GM18499 (cell line): ENCODE measurements around the gene EIF3B.
"Not testable (repeated sequence)": the region's sequence is repeated elsewhere in the genome, so short reads cannot be mapped to it uniquely, and the experiment has no call there.

Experiments used
- ATAC-seq: cut with Tn5 transposase; IDR thresholded peaks from one replicate; pipeline ENCODE4 v1.9.1; 2021; ENCODE audit warnings: moderate number of reproducible peaks; ENCODE audit not compliant: insufficient read depth, unreplicated experiment

Gene EIF3B

GRCh38 chr7:2336626-2337299, 17.9 kb upstream of the EIF3B start:
- ATAC-seq = no peak

- not testable (repeated sequence) for ATAC-seq
Measured at GRCh38 chr7:2347351-2348063, 7.1 kb upstream of the EIF3B start.

- ATAC-seq = no peak
Measured at GRCh38 chr7:2350055-2350454, 4.6 kb upstream of the EIF3B start.

- ATAC-seq = no peak
Measured at GRCh38 chr7:2350861-2351260, 3.8 kb upstream of the EIF3B start.

- no peak for ATAC-seq
Measured at GRCh38 chr7:2353113-2353935, 1.3 kb upstream of the EIF3B start.

GRCh38 chr7:2353936-2354185, 766 bp upstream of the EIF3B start:
- ATAC-seq = peak; percentile 32

- ATAC-seq = no peak
Measured at GRCh38 chr7:2354939-2355704, 495 bp downstream of the EIF3B start.

- ATAC-seq = no peak
Measured at GRCh38 chr7:2355705-2356008, 1.0 kb downstream of the EIF3B start.

GRCh38 chr7:2357165-2357564, 2.5 kb downstream of the EIF3B start:
- ATAC-seq = no peak

GRCh38 chr7:2357571-2357970, 2.9 kb downstream of the EIF3B start:
- no peak for ATAC-seq

GRCh38 chr7:2358968-2359527, 4.4 kb downstream of the EIF3B start:
- ATAC-seq = no peak

- ATAC-seq = no peak
Measured at GRCh38 chr7:2359610-2360009, 5.0 kb downstream of the EIF3B start.

GRCh38 chr7:2360796-2361195, 6.2 kb downstream of the EIF3B start:
- no peak for ATAC-seq

GRCh38 chr7:2362385-2363088, 7.9 kb downstream of the EIF3B start:
- ATAC-seq = no peak

GRCh38 chr7:2369139-2369538, 14.5 kb downstream of the EIF3B start:
- no peak for ATAC-seq

- ATAC-seq = no peak
Measured at GRCh38 chr7:2371329-2371728, 16.7 kb downstream of the EIF3B start.

GRCh38 chr7:2372724-2373123, 18.1 kb downstream of the EIF3B start:
- ATAC-seq = no peak

- ATAC-seq = no peak
Measured at GRCh38 chr7:2373124-2373556, 18.5 kb downstream of the EIF3B start.

GRCh38 chr7:2373646-2374045, 19.0 kb downstream of the EIF3B start:
- no peak for ATAC-seq

GRCh38 chr7:2374401-2374800, 19.8 kb downstream of the EIF3B start:
- ATAC-seq = no peak
